Astrocyte (in vitro differentiated cells and primary cell): ENCODE measurements around the gene ETHE1.

Source experiments
- EZH2 ChIP-seq: IDR thresholded peaks from 2 replicates; pipeline ENCODE4 v1.6.1; 2012; ENCODE audit warnings: mild to moderate bottlenecking, low read length, inconsistent platforms; ENCODE audit not compliant: insufficient read depth
- TF ChIP-seq, protein P1 (sequence below): IDR thresholded peaks from 2 replicates; pipeline ENCODE4 v1.5.1; 2011; ENCODE audit warnings: low read depth, mild to moderate bottlenecking, inconsistent platforms, low read length, moderate library complexity; ENCODE audit not compliant: insufficient read depth

DNA sequence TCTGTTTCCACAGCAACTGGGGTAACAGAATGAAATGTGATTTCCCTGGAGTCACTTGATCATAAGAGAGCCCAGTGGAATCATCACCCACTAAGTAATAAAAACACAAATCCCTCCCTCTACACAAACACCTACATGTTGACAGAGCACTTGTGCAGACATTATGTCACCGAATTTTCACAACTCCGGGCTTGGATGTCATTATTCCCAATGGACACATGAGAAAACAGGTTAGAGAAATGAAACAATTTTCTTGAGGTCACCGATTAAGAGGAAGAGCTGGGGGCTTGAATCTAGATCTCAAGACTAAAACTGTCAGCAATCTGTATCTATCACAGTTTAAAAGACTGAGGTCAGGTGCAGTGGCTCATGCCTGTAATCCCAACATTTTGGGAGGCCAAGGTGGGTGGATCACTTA is 45.2 kb upstream of the ETHE1 start:
- TF ChIP-seq, protein P1, sequence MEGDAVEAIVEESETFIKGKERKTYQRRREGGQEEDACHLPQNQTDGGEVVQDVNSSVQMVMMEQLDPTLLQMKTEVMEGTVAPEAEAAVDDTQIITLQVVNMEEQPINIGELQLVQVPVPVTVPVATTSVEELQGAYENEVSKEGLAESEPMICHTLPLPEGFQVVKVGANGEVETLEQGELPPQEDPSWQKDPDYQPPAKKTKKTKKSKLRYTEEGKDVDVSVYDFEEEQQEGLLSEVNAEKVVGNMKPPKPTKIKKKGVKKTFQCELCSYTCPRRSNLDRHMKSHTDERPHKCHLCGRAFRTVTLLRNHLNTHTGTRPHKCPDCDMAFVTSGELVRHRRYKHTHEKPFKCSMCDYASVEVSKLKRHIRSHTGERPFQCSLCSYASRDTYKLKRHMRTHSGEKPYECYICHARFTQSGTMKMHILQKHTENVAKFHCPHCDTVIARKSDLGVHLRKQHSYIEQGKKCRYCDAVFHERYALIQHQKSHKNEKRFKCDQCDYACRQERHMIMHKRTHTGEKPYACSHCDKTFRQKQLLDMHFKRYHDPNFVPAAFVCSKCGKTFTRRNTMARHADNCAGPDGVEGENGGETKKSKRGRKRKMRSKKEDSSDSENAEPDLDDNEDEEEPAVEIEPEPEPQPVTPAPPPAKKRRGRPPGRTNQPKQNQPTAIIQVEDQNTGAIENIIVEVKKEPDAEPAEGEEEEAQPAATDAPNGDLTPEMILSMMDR: no peak
- no peak for TF ChIP-seq EZH2
